H7 (cell line): ENCODE measurements around the gene PCSK5. TPM values are rescaled to one million over a fixed set of nuclear protein-coding genes. Genes with fewer than 3 reads are reported as not detected.

Source experiments
- DNase-seq: peaks from one replicate; pipeline ENCODE4 v3.0.0; 2012
- H3K27me3 ChIP-seq: 2 replicates; pipeline ENCODE4 v1.6.0; 2011; ENCODE audit warnings: mild to moderate bottlenecking, low read length; ENCODE audit not compliant: control insufficient read depth, insufficient read depth
- H3K36me3 ChIP-seq: replicated peaks from 2 replicates; pipeline ENCODE4 v1.5.1; 2011; ENCODE audit warnings: low read length; ENCODE audit not compliant: control insufficient read depth, insufficient read depth
- H3K4me3 ChIP-seq: 2 replicates; pipeline ENCODE4 v1.5.1; 2011; ENCODE audit warnings: low read depth, mild to moderate bottlenecking, control low read depth, low read length, moderate library complexity; ENCODE audit not compliant: insufficient read depth
- total RNA-seq: library from RNA; depleted of rRNA; stranded (reverse); fragments of >200 nt; shearing (Covaris generic); gene quantifications from 2 replicates; pipeline ENCODE4 v1.2.3, GENCODE V29; 2014

PCSK5 gene
- total RNA-seq, 1 experiment from 2014 or later: 10.1 TPM

DNA sequence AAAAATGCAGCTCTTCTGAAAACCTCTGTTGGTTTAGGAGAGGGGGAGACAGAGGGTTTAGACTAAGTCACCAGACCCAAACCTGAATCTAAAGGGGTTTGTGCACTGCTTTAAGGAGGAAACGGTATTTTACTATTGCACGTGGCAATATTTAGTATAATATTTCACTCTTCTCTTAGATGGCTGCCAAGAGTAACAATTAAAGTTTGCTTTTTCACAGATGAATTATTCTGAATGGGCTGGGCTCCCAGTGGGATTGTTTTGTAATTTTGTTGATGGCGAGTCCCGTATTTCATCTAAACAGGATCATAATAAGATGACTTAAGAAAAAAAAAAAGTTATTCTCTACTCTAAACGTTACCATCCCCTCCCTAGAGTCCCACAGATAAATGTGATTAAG, 245.4 kb downstream of the PCSK5 start:
- no peaks in the 10 kb centered on the region for H3K27me3 ChIP-seq
- H3K36me3 ChIP-seq: no peaks in the 10 kb centered on the region
- no peak for DNase-seq
- no peak overlapping the region for H3K4me3 ChIP-seq

DNA sequence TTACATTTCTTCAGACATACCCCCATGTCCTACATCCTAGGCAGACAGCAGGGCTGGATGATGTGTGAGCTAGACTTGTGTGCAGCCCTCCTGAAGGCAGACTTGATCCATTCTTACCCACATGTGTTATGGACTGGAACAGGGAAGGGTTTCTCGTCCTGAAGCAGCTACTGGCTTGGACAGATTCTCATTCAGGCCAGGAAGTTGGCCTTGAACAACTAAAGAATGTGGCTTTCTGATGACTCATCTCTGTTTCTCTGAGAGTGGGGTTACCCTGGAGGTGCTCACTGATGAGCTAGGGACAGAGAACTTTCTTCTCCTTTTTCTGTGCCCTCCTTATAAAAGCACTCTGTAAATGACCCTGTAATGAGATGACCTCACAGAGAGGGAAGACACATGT, 246.5 kb downstream of the PCSK5 start:
- no peak for DNase-seq
- H3K27me3 ChIP-seq: no peaks in the 10 kb centered on the region
- no peaks in the 10 kb centered on the region for H3K36me3 ChIP-seq

DNA sequence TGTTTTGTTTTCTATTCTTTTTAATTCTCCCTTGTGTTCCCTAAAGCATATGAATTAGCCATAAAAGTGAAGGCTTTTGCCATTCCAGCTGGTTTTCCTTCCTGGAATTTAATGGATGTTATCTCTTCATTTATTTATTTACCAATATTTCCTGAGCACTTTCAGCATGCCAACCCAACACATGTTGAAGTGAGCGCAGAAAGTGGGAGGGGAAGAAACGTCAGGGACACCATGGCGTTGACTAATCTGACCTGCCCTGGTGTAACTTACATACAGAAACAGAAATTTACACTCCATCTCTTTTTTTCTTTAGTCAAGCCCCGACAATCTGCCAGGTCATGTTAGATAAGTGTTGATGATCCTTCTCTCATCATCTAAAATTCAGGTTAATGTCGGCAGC, 247.5 kb downstream of the PCSK5 start:
- Histone ChIP-seq H3K36me3 (no peaks in the 10 kb centered on the region), H3K27me3 (no peaks in the 10 kb centered on the region), H3K4me3 (no peak overlapping the region)
- no peak for DNase-seq

More for the DNA sequence above, 246.5 kb downstream of the PCSK5 start:
- no peak overlapping the region for H3K4me3 ChIP-seq

DNA sequence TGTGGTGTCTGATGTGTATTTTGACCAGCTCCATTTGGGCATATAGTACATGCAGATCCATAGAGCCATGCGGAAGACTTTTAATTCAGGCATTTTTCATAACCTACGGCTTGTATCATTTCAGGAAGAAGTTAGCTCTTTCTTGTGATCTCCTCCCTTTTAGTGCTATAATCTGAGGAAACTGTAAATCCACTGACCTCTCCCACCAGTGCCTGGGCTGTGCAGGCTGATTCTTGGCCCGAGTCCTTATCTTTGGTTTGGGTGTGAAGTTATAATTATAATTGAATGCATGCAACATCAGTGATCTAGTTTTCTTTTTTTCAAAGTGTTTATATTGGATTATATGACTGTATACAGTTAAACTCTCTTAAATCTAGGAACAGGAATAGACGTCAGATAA, 247.9 kb downstream of the PCSK5 start:
- Histone ChIP-seq H3K36me3 (no peaks in the 10 kb centered on the region), H3K27me3 (no peaks in the 10 kb centered on the region), H3K4me3 (no peak overlapping the region)
- no peak for DNase-seq

DNA sequence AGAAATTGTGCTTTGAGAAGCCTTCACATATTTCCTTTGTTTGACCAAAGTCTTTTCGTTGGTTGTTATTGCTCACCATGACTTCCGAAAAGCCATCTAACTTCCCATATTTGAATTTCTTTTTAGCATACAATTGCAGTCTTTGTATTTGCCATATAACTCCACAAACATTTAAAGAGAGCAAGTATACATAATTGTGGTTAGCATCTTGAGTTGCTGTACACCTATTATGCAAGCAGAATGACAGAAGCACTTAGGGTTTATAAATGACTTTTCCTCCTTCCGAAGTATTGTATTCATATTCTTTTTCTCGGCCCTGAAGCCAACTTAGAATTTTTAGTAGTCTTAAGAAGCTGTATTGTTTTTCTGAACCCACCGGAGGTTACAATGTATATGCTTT, 253.4 kb downstream of the PCSK5 start:
- H3K27me3 ChIP-seq: no peaks in the 10 kb centered on the region
- H3K4me3 ChIP-seq: no peak overlapping the region
- DNase-seq: no peak
- H3K36me3 ChIP-seq: no peaks in the 10 kb centered on the region

DNA sequence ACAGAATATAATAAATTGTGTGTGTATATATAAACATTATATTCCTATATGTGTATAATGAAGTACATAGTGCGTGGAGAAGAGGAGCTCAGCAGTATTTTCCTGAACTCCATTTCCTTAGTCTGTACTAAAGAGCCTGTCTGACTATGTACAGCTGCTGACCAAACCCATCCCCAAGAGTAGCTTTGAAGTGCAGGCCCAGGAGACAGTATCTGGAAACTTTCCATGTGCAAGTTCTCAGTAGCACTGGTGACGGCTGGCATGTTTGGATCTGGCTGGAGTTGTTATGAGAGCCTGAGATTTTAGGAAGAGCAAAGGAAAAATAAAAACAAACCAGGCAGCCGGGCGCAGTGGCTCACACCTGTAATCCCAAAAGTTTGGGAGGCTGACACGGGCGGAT, 259.5 kb downstream of the PCSK5 start:
- DNase-seq: no peak
- H3K4me3 ChIP-seq: no peak overlapping the region
- H3K27me3 ChIP-seq: no peaks in the 10 kb centered on the region
- H3K36me3 ChIP-seq: no peaks in the 10 kb centered on the region; the same call in 1 of the 2 replicates

DNA sequence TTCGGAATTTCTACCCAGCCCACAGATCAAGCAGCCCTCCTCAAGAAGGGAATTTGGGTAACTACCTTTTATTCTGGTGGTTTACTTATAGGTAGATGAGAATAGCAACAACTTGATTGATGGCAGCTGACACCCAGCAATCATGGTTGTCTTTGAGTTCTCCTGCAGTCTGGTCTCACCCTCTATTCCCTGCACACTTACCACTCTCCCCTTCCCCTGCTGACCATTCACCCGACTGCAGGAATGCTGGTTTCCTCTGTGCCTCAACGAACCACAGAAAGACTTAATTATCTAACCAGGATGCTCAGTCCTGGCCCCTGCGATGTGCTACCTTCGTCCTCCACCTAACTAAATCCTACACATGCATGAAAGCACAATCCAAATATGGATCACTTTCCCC, 260.8 kb downstream of the PCSK5 start:
- H3K27me3 ChIP-seq: no peaks in the 10 kb centered on the region
- H3K36me3 ChIP-seq: no peaks in the 10 kb centered on the region; the same call in 1 of the 2 replicates
- DNase-seq: no peak
- H3K4me3 ChIP-seq: no peak overlapping the region

DNA sequence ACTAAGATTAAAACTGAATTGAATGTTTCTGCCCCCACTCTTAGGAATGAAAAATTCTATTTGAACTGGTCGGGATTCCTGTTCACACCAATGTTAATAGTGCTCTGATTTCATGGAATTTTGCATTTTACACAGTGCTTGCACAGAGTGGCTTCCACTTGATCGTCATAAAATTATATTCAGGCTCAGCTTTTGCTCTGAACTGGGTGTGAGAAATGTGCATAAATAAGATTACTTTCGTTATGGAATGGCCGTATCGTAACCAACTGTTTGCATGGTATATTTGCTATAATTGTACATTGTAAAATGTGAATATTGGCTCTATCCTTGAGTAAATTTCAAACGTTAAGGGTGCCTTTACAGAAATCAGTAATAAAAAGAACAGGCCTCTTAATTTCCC, 262.9 kb downstream of the PCSK5 start:
- H3K27me3 ChIP-seq: no peaks in the 10 kb centered on the region
- no peaks in the 10 kb centered on the region; the same call in 1 of the 2 replicates for H3K36me3 ChIP-seq
- no peak for DNase-seq
- H3K4me3 ChIP-seq: no peak overlapping the region

DNA sequence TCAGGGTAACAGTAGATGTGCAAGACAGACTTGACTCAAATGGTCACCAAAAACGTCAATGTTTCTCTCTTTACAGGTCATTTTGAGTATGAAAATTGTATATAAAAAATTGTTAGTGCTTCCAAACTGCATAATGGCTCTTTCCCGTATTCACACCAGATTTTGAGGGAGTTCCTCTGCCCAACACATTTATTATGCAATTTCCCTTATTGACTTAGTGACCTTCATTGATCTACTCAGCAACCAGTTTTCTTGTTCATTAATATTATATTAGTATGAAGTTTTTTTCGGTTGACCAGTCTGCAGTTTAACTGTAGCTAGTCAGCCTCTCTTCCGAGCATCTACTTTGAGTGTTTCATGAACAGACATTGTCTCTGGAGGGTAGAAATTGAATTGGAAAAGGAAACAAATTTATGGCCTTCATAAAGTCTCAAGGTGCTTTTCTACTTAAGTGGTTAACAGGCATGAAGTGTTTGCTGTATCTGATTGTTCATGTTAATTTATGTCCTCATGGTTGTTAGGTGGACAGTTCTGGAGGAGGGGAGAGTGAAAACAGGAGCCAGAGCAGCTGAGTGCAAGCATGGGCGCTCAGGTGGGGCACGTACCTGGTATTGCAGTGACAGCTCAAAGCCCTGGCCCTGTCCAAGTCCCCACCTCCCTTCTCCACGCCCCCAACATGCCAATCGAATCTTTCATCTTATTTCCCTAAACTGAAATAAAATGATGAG, 263.6 kb downstream of the PCSK5 start:
- H3K27me3 ChIP-seq: no peaks in the 10 kb centered on the region
- H3K4me3 ChIP-seq: no peak overlapping the region
- DNase-seq: no peak
- H3K36me3 ChIP-seq: no peaks in the 10 kb centered on the region; the same call in none of the 2 replicates

DNA sequence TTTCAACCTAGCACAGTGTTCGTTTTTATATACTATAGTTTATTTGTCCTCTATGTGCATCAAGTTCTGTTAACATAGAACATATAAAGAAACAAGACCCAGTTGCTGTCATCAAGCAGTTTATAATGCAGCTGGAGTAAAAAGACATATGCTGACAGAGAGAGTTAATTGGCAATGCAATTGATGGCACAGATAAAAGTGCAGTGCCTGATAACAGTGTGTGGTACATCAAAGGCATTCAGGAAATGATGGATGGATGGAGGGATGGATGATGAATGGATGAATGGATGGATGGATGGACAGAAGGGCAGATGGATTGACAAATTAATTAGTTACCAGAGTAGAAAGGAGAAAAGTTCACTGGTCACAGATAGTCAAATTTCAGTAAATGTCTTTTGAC, 264.9 kb downstream of the PCSK5 start:
- Histone ChIP-seq H3K4me3 (no peak overlapping the region), H3K27me3 (no peaks in the 10 kb centered on the region), H3K36me3 (no peaks in the 10 kb centered on the region; the same call in none of the 2 replicates)
- DNase-seq: no peak

DNA sequence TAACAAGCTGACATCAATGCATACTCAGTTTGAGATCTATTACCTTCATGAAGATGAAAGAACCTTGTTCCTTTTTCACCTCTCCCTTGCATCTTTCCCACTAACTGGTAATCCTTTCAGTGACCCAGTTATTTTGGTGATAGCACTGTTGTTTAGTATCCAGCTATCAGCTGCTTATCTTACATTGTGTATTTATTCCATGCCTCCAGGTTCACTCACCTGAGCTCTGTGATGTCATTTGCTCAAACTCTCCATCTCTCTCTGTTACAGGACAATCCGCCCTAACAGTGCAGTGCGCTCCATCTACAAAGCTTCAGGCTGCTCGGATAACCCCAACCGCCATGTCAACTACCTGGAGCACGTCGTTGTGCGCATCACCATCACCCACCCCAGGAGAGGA, 268.2 kb downstream of the PCSK5 start:
- H3K4me3 ChIP-seq: no peak overlapping the region
- H3K27me3 ChIP-seq: no peaks in the 10 kb centered on the region
- DNase-seq: no peak
- peaks cover 1% of the 10 kb centered on the region for H3K36me3 ChIP-seq

DNA sequence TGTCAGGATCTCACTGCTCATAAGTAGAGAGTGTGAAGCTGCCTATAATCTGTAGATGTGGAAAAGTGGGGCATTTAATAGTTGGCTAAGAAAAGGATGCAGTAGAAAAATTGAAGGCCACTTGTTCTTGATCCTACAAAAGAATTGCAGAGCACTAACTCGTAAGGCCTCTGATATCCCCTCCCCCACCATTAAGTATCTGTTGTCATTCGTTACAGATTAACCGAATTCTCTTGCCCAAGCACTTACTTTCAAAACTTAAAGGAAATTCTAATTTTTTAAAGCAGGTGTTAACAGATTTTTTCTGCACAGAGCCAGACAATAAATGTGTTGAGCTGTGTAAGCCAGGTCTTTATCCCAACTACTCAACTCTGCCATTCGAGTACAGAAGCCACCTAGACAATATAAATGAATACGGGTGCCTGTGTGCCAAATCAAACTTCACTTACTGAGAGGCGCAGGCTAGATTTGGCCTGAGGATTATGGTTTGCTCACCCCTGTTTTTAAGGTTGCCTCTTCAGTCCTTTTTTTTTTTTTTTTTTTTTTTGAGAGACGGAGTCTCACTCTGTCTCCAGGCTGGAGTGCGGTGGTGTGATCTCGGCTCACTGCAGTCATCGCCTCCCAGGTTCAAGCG, 268.9 kb downstream of the PCSK5 start:
- Histone ChIP-seq H3K27me3 (no peaks in the 10 kb centered on the region), H3K36me3 (peaks cover 1% of the 10 kb centered on the region)
- no peak for DNase-seq

DNA sequence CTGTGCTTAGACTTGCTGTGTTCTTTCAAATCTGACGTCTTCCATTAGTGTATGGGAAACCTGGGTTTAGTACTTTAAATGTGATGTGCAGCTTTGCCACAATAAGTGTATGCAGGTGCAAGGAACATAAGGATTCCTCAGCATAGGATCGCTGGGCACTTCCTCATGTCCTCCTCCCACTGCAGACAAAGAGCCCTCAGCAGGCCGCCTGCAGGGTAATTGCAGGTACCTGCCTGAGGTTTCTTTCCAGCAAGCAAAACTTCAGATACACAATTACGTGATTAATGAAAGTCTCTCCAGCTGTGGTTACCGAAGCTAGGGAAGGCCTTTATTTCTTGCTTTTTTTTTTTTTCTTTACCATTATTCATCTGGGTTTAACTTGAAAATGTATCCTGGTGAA, 270.6 kb downstream of the PCSK5 start:
- Histone ChIP-seq H3K27me3 (no peaks in the 10 kb centered on the region), H3K4me3 (no peak overlapping the region)
- peak; percentile 11 for DNase-seq

More for the DNA sequence above, 268.9 kb downstream of the PCSK5 start:
- no peak overlapping the region for H3K4me3 ChIP-seq

DNA sequence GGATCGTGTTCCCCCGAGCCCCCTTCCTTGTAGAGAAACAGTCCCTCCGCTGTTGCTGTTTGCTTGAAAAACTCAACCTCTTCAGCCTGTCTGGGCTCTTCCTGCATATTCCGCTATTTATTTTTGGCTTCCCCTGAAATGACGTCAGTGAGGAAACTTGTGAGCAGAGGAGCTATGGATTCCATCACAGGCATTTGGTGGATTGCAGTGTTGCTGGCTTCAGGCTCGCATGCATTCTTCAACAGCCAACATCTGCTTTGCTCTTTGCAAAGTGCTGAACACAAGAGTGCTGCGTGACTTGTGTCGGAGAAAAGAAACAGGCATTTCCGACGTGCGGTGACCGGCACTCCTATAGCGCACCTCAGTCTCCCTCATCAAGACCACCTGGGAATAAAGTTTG, 271.1 kb downstream of the PCSK5 start:
- H3K36me3 ChIP-seq: peaks cover 1% of the 10 kb centered on the region
- no peak for DNase-seq
- no peaks in the 10 kb centered on the region for H3K27me3 ChIP-seq
- no peak overlapping the region for H3K4me3 ChIP-seq

More for the DNA sequence above, 270.6 kb downstream of the PCSK5 start:
- peaks cover 1% of the 10 kb centered on the region for H3K36me3 ChIP-seq

DNA sequence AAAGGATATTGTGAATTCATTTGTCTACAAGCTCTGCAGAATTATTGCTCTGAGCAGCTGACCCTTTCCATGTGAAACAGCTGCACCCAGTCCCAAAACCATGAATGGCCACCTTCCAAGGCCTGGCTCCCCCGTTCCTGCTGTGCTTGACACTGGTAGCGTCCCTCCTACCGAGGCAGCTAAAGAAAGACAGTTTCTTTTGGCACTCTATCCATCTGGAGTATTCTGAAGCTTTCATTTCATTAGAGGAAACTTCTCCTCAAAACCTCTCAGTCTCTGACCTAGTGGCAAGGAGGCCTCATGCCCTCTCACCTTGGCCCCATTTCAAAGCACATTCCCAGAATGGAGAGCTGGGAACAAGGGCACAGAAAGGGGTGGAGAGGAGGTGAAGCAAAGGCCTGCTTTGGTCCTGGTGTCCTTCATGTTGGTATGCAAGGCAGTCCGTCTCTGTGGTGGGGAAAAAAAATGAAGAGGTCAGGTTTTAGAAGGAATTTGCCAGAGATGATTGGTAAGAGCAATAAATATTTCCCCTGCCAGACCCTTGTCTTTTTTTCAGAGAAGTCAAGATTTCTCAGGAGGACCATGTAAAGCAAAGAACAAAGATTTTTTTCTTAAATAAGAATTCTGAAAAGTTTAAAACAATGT, 271.7 kb downstream of the PCSK5 start:
- H3K4me3 ChIP-seq: no peak overlapping the region
- DNase-seq: no peak
- peaks cover 1% of the 10 kb centered on the region for H3K36me3 ChIP-seq
- no peaks in the 10 kb centered on the region for H3K27me3 ChIP-seq
